A673 (cell line): ENCODE results near the gene NEUROD2. TPM values are rescaled to one million over a fixed set of nuclear protein-coding genes. Genes with fewer than 3 reads are reported as not detected.

Source experiments
- BruUV-seq: library from RNA; stranded (reverse); fragments of 400-500 nt; replicated peaks from 2 replicates; lab custom pipeline; 2021; lab: Mats Ljungman, UMichigan
- CTCF ChIA-PET: fragments of 300-600 bp; sonication (Branson Sonifier 250); formaldehyde crosslinking; loops from one replicate; lab custom pipeline; 2022; ENCODE audit warnings: antibody characterized with exemption; lab: Charles Lee
- POLR2A ChIA-PET: fragments of 300-600 bp; sonication (Branson Sonifier 250); formaldehyde crosslinking; loops from one replicate; lab custom pipeline; 2022; ENCODE audit warnings: antibody characterized with exemption; ENCODE audit not compliant: low non-redundant PET; lab: Charles Lee
- DNase-seq: peaks from one replicate; pipeline ENCODE4 v3.0.0-alpha.2; 2015; ENCODE audit warnings: low spot score
- H3K27ac ChIP-seq: fragments of 200-600 bp; sonication (generic); 2 replicates; pipeline ENCODE4 v1.5.1; 2016; ENCODE audit warnings: mixed run types, low read depth, mild to moderate bottlenecking, mixed read lengths, antibody characterized with exemption, low read length; ENCODE audit not compliant: poor library complexity, severe bottlenecking
- H3K27me3 ChIP-seq: fragments of 200-600 bp; sonication (generic); replicated peaks from 2 replicates; pipeline ENCODE4 v1.6.1; 2017; ENCODE audit warnings: mixed run types, low read depth, mild to moderate bottlenecking, mixed read lengths, antibody characterized with exemption, low read length; ENCODE audit not compliant: insufficient read depth, poor library complexity
- H3K36me3 ChIP-seq: fragments of 200-600 bp; sonication (generic); 2 replicates; pipeline ENCODE4 v1.6.1; 2016; ENCODE audit warnings: mixed run types, mild to moderate bottlenecking, mixed read lengths, antibody characterized with exemption, low read length; ENCODE audit not compliant: insufficient read depth, poor library complexity, severe bottlenecking
- H3K4me1 ChIP-seq: fragments of 200-600 bp; sonication (generic); 2 replicates; pipeline ENCODE4 v1.6.1; 2017; ENCODE audit warnings: mixed run types, mild to moderate bottlenecking, mixed read lengths, antibody characterized with exemption, low read length; ENCODE audit not compliant: insufficient read depth, poor library complexity, severe bottlenecking
- H3K4me3 ChIP-seq: fragments of 200-600 bp; sonication (generic); 2 replicates; pipeline ENCODE4 v1.5.1; 2016; ENCODE audit warnings: low read depth, mixed run types, mild to moderate bottlenecking, mixed read lengths, low read length; ENCODE audit not compliant: poor library complexity, severe bottlenecking
- H3K9me3 ChIP-seq: fragments of 200-600 bp; sonication (generic); 2 replicates; pipeline ENCODE4 v1.6.1; 2016; ENCODE audit warnings: mixed run types, low read depth, mild to moderate bottlenecking, mixed read lengths, antibody characterized with exemption, low read length; ENCODE audit not compliant: poor library complexity, severe bottlenecking
- EZH2 ChIP-seq: fragments of 200-600 bp; sonication (generic); IDR thresholded peaks from 2 replicates; pipeline ENCODE4 v1.6.1; 2017; ENCODE audit warnings: borderline replicate concordance, low read depth, mild to moderate bottlenecking, mixed read lengths, antibody characterized with exemption, low read length; ENCODE audit not compliant: poor library complexity, severe bottlenecking
- intact Hi-C: fragments of 100-400 bp; cut with micrococcal nuclease; formaldehyde crosslinking; loops from one replicate; pipeline ENCODE4 v1.10.0; 2022; ENCODE audit not compliant: unreplicated experiment
- total RNA-seq: library from RNA; stranded (reverse); gene quantifications from 2 replicates; pipeline ENCODE4 v1.2.3, GENCODE V29; 2021
- TF ChIP-seq, protein P1 (sequence below): fragments of 300-800, 200-600 bp; sonication (generic); conservative IDR thresholded peaks from 2 replicates; pipeline ENCODE4 v1.5.1; 2017; ENCODE audit warnings: low read depth, mild to moderate bottlenecking, antibody characterized with exemption, low read length, moderate library complexity, mixed read lengths

NEUROD2 gene
- total RNA-seq, 1 experiment from 2014 or later, result not detected

DNA sequence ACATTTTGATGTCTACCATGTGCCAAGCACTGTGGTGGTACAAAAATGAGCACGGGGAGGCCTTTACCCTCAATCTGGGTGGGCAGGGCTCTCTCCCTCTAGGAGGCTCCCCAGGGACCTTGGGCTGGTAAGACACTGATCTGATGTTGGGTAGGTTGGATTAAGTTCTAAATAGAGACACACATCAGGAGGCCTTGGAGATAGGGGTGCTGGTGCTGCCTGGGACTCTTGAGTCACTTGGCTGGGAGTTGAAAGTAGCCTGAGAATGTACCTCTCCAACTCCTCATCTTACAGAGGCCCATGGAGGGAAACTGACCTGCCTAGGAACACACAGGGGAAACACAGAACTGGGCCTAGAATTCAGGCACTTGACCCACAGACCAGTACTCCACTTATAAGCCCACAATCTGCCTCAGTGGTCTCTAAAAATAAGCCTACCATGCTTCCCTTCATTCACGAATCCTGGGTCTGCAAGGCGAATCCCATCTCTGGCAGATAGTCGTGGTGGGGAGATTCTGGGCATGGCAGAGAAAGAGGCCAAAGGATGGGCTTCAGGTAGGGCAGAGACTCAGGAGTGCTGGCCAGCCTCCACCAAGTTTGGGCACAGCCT, 1.8 kb upstream of the NEUROD2 start:
- Histone ChIP-seq H3K4me3 (no peak overlapping the region), H3K36me3 (no peaks in the 10 kb centered on the region), H3K27me3 (peaks cover 31% of the 10 kb centered on the region), H3K27ac (no peak overlapping the region), H3K9me3 (no peaks in the 10 kb centered on the region), H3K4me1 (no peaks in the 10 kb centered on the region)
- no TSS peak for BruUV-seq
- ChIA-PET POLR2A (no interaction called here), CTCF (no interaction called here)
- no peak for TF ChIP-seq EZH2
- TF ChIP-seq, protein P1, sequence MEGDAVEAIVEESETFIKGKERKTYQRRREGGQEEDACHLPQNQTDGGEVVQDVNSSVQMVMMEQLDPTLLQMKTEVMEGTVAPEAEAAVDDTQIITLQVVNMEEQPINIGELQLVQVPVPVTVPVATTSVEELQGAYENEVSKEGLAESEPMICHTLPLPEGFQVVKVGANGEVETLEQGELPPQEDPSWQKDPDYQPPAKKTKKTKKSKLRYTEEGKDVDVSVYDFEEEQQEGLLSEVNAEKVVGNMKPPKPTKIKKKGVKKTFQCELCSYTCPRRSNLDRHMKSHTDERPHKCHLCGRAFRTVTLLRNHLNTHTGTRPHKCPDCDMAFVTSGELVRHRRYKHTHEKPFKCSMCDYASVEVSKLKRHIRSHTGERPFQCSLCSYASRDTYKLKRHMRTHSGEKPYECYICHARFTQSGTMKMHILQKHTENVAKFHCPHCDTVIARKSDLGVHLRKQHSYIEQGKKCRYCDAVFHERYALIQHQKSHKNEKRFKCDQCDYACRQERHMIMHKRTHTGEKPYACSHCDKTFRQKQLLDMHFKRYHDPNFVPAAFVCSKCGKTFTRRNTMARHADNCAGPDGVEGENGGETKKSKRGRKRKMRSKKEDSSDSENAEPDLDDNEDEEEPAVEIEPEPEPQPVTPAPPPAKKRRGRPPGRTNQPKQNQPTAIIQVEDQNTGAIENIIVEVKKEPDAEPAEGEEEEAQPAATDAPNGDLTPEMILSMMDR, result no peak
- no peak for DNase-seq
- intact Hi-C loops, result no loop called here

GRCh38 chr17:39608142-39608981, 642 bp upstream of the NEUROD2 start:
- intact Hi-C loops, result no loop called here
- H3K27ac ChIP-seq, result no peak overlapping the region
- DNase-seq, result no peak
- H3K4me3 ChIP-seq, result no peak overlapping the region
- no peaks in the 10 kb centered on the region for H3K9me3 ChIP-seq
- TF ChIP-seq, protein P1, result no peak
- no peak for TF ChIP-seq EZH2
- POLR2A ChIA-PET, result interaction anchor here (0.6 kb wide), 1 partner anchor 9 kb away, joined by 3 read pairs; no protein-coding TSS in a partner anchor
- no peaks in the 10 kb centered on the region for H3K36me3 ChIP-seq
- CTCF ChIA-PET, result no interaction called here
- no peaks in the 10 kb centered on the region for H3K4me1 ChIP-seq
- peaks cover 42% of the 10 kb centered on the region for H3K27me3 ChIP-seq
- no TSS peak for BruUV-seq

- peak; percentile 72 for TF ChIP-seq EZH2
- TF ChIP-seq, protein P1, result no peak
- no peak overlapping the region for H3K27ac ChIP-seq
- no peaks in the 10 kb centered on the region for H3K36me3 ChIP-seq
- no peaks in the 10 kb centered on the region for H3K9me3 ChIP-seq
- no peak overlapping the region for H3K4me3 ChIP-seq
- no TSS peak for BruUV-seq
- H3K4me1 ChIP-seq, result no peaks in the 10 kb centered on the region
- ChIA-PET POLR2A (no interaction called here), CTCF (no interaction called here)
- DNase-seq, result no peak
- intact Hi-C loops, result no loop called here
- peaks cover 54% of the 10 kb centered on the region for H3K27me3 ChIP-seq
Observed at GRCh38 chr17:39607057-39607850, 466 bp downstream of the NEUROD2 start.
